WTC11 (cell line): ENCODE data around the gene SESN2. TPM values are rescaled to one million over a fixed set of nuclear protein-coding genes. Genes with fewer than 3 reads are reported as not detected.

Experiments
- ATAC-seq: fragments of 200-7000 bp; cut with Tn5 transposase; 2 replicates; pipeline ENCODE4 v1.10.0; 2021; ENCODE audit warnings: mild to moderate bottlenecking, moderate library complexity
- Bru-seq: library from RNA; stranded (reverse); fragments of 400-500 nt; gene quantifications from one replicate; lab custom pipeline; 2021; lab: Mats Ljungman, UMichigan
- CTCF ChIA-PET: fragments of 300-600 bp; sonication (Branson Sonifier 250); formaldehyde crosslinking; loops from one replicate; lab custom pipeline; 2021; ENCODE audit warnings: antibody characterized with exemption; lab: Charles Lee
- POLR2A ChIA-PET: fragments of 350-600 bp; sonication (Branson Sonifier 250); formaldehyde crosslinking; loops from one replicate; lab custom pipeline; 2021; ENCODE audit warnings: antibody characterized with exemption; lab: Charles Lee
- DNase-seq: peaks from one replicate; pipeline ENCODE4 v3.0.0; 2021; ENCODE audit warnings: low spot score
- H3K27ac Mint-ChIP-seq: 2 replicates; pipeline ENCODE4 v1.8.0; 2021; ENCODE audit warnings: mixed read lengths
- H3K27me3 Mint-ChIP-seq: 2 replicates; pipeline ENCODE4 v1.8.0; 2021; ENCODE audit warnings: low read depth, mild to moderate bottlenecking, moderate library complexity, mixed read lengths
- H3K36me3 Mint-ChIP-seq: 2 replicates; pipeline ENCODE4 v1.8.0; 2021; ENCODE audit warnings: mixed read lengths
- H3K4me1 Mint-ChIP-seq: 2 replicates; pipeline ENCODE4 v1.8.0; 2022; ENCODE audit warnings: mixed read lengths
- H3K4me3 Mint-ChIP-seq: 2 replicates; pipeline ENCODE4 v1.8.0; 2021; ENCODE audit warnings: mild to moderate bottlenecking, moderate library complexity, mixed read lengths
- H3K9me3 Mint-ChIP-seq: 2 replicates; pipeline ENCODE4 v1.8.0; 2021; ENCODE audit warnings: mixed read lengths
- AR ChIP-seq: fragments of 250-450 bp; sonication (Bioruptor Pico); IDR thresholded peaks from 2 replicates; pipeline ENCODE4 v1.9.0; 2021; ENCODE audit warnings: mild to moderate bottlenecking
- ARID4B ChIP-seq: sonication (generic); formaldehyde crosslinking; IDR thresholded peaks from 2 replicates; pipeline ENCODE4 v1.8.0; 2023; ENCODE audit warnings: missing genetic modification reagents, mild to moderate bottlenecking, borderline replicate concordance
- ELF4 ChIP-seq: sonication (generic); formaldehyde crosslinking; IDR thresholded peaks from 2 replicates; pipeline ENCODE4 v1.8.1; 2022; ENCODE audit warnings: low read depth, mild to moderate bottlenecking, moderate library complexity, missing genetic modification reagents
- FOXK1 ChIP-seq: sonication (generic); formaldehyde crosslinking; IDR thresholded peaks from 2 replicates; pipeline ENCODE4 v1.8.0; 2022; ENCODE audit warnings: mild to moderate bottlenecking, moderate library complexity, missing genetic modification reagents
- FOXP1 ChIP-seq: sonication (generic); formaldehyde crosslinking; IDR thresholded peaks from 2 replicates; pipeline ENCODE4 v1.8.0; 2022; ENCODE audit warnings: missing genetic modification reagents, mild to moderate bottlenecking, moderate library complexity, borderline replicate concordance
- FOXP4 ChIP-seq: sonication (generic); formaldehyde crosslinking; IDR thresholded peaks from 2 replicates; pipeline ENCODE4 v1.8.0; 2022; ENCODE audit warnings: mild to moderate bottlenecking, missing genetic modification reagents
- MXD4 ChIP-seq: fragments of 250-450 bp; sonication (Bioruptor Pico); IDR thresholded peaks from 2 replicates; pipeline ENCODE4 v1.8.0; 2021; ENCODE audit warnings: mild to moderate bottlenecking, moderate library complexity, borderline replicate concordance
- MYBL2 ChIP-seq: sonication (generic); formaldehyde crosslinking; IDR thresholded peaks from 2 replicates; pipeline ENCODE4 v1.8.1; 2023; ENCODE audit warnings: mild to moderate bottlenecking, moderate library complexity, missing genetic modification reagents
- NFE2L1 ChIP-seq: sonication (generic); formaldehyde crosslinking; IDR thresholded peaks from 2 replicates; pipeline ENCODE4 v1.8.1; 2023; ENCODE audit warnings: missing genetic modification reagents
- TCF7 ChIP-seq: sonication (generic); formaldehyde crosslinking; IDR thresholded peaks from 2 replicates; pipeline ENCODE4 v1.8.0; 2022; ENCODE audit warnings: mild to moderate bottlenecking, low read depth, missing genetic modification reagents, moderate library complexity
- TEAD1 ChIP-seq: sonication (generic); formaldehyde crosslinking; IDR thresholded peaks from 2 replicates; pipeline ENCODE4 v1.8.0; 2022; ENCODE audit warnings: mild to moderate bottlenecking, missing genetic modification reagents
- USF1 ChIP-seq: sonication (generic); formaldehyde crosslinking; IDR thresholded peaks from 2 replicates; pipeline ENCODE4 v1.8.0; 2022; ENCODE audit warnings: mild to moderate bottlenecking, missing genetic modification reagents
- ZNF121 ChIP-seq: sonication (generic); formaldehyde crosslinking; IDR thresholded peaks from 2 replicates; pipeline ENCODE4 v1.8.0; 2023; ENCODE audit warnings: missing genetic modification reagents
- ZNF219 ChIP-seq: sonication (generic); formaldehyde crosslinking; IDR thresholded peaks from 2 replicates; pipeline ENCODE4 v1.8.0; 2023; ENCODE audit warnings: missing genetic modification reagents, mild to moderate bottlenecking, borderline replicate concordance
- ZNF512 ChIP-seq: sonication (generic); formaldehyde crosslinking; IDR thresholded peaks from 2 replicates; pipeline ENCODE4 v1.8.1; 2022; ENCODE audit warnings: missing genetic modification reagents, borderline replicate concordance
- long read RNA-seq, 3 experiments: library from RNA in 1 of 3; library from capped mRNA in 1 of 3; library from polyadenylated mRNA in 1 of 3; unstranded in 2 of 3; stranded (forward) in 1 of 3; transcript quantifications; one replicate each; pipeline ENCODE4 v2.0.0, GENCODE V29; 2021
- total RNA-seq: library from RNA; stranded (reverse); gene quantifications from 3 replicates; pipeline ENCODE4 v1.2.3, GENCODE V29; 2021
- TF ChIP-seq, protein P1 (sequence below): sonication (generic); formaldehyde crosslinking; conservative IDR thresholded peaks from 2 replicates; pipeline ENCODE4 v1.8.1; 2023; ENCODE audit warnings: mild to moderate bottlenecking, low read depth, missing genetic modification reagents, moderate library complexity
- TF ChIP-seq, protein P2 (sequence below): sonication (generic); formaldehyde crosslinking; IDR thresholded peaks from 2 replicates; pipeline ENCODE4 v1.8.1; 2022; ENCODE audit warnings: low read depth, mild to moderate bottlenecking, moderate library complexity, missing genetic modification reagents, borderline replicate concordance

The SESN2 gene
- 22.3 to 38.1 TPM (median 23.3 TPM) in 3 replicates for total RNA-seq
- percentile 83 among the genes with signal in this experiment for Bru-seq, nascent RNA
- long read RNA-seq, experiment 1, transcript SESN2-201 (10 exons, 3,453 nt): major isoform, 93 of 118 reads
- long read RNA-seq, experiment 1, partial matches to known transcripts: 6 of 118 reads
- long read RNA-seq, experiment 1, other reads (novel, unspliced or antisense): 19 of 118 reads
- long read RNA-seq, experiment 2, transcript SESN2-201 (10 exons, 3,453 nt): major isoform, 12 of 28 reads
- long read RNA-seq, experiment 2, partial matches to known transcripts: 11 of 28 reads
- long read RNA-seq, experiment 2, other reads (novel, unspliced or antisense): 5 of 28 reads
- long read RNA-seq, experiment 3, transcript SESN2-201 (10 exons, 3,453 nt): major isoform, 5 of 5 reads
- long read RNA-seq, experiment 3, partial matches to known transcripts: 0 of 5 reads
- long read RNA-seq, experiment 3, other reads (novel, unspliced or antisense): 0 of 5 reads

DNA sequence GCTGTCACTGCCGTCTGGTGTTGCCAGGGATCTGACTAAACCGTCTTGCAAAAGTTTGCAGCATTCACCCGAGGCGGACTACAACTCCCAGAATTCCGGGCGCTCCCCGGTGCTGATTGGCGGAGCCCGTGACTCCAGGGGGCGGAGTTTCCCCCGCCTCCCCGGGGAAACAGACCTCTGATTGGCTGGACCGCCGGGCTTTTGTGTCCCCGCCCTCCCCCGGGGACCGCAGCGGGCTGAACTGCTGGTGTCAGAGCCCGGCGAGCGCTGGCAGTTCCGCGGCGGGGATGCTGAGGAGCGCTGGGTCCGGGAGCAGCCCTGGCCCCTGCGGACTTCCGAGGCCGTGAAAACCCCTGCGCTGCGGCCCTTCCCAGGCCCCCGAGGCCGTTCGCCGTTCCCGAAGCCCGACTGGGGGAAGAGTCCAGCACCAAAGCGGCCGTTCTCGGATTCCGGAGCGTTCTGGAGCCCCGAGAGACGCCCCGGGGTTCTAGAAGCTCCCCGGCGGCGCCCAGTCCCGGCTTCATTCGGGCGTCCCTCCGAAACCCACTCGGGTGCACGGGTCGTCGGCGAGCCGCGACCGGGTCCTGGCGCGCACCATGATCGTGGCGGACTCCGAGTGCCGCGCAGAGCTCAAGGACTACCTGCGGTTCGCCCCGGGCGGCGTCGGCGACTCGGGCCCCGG, at the start of gene SESN2:
Gene SESN2, plus strand, starts transcription at position 267 of the 682 bp plus-strand sequence. Its CDS starts 330 bp downstream, at position 597.
- H3K36me3 Mint-ChIP-seq: peaks cover 3% of the 10 kb centered on the region; the same call in 1 of the 2 replicates
- H3K27me3 Mint-ChIP-seq: no peaks in the 10 kb centered on the region; the same call in 1 of the 2 replicates
- peak within 1 kb of the TSS; percentile 79 for H3K4me3 Mint-ChIP-seq
- peak; percentile 86 for ATAC-seq
- peak within 1 kb of the TSS; percentile 49; the same call in 1 of the 2 replicates for H3K27ac Mint-ChIP-seq
- DNase-seq: peak; percentile 100
- peaks cover 33% of the 10 kb centered on the region for H3K4me1 Mint-ChIP-seq
- CTCF ChIA-PET: interaction anchor here (8.0 kb wide), 1 partner anchor 10 kb away, joined by 79 read pairs; no protein-coding TSS in a partner anchor
- H3K9me3 Mint-ChIP-seq: no peaks in the 10 kb centered on the region
- POLR2A ChIA-PET: interaction anchor here (0.6 to 2.8 kb wide), 5 partner anchors 11 to 322 kb away, joined by 3 to 20 read pairs (median 12); partner anchors contain the start of genes ATP5IF1 and MED18
- TF ChIP-seq TCF7 (CRISPR knock-in tag) (peak; percentile 90), MXD4 (CRISPR knock-in tag) (no peak), ARID4B (CRISPR knock-in tag) (peak; percentile 29; the same call in 1 of the 2 replicates), AR (CRISPR knock-in tag) (0 out of 2 replicates have a peak, but pooled peaks have one; percentile 53), ELF4 (0 out of 2 replicates have a peak, but pooled peaks have one; percentile 28), TEAD1 (CRISPR knock-in tag) (0 out of 2 replicates have a peak, but pooled peaks have one; percentile 29), FOXK1 (CRISPR knock-in tag) (peak; percentile 51; the same call in 1 of the 2 replicates), FOXP4 (CRISPR knock-in tag) (0 out of 2 replicates have a peak, but pooled peaks have one; percentile 37), FOXP1 (peak; percentile 93), ZNF512 (CRISPR knock-in tag) (0 out of 2 replicates have a peak, but pooled peaks have one; percentile 20), ZNF219 (no peak), NFE2L1 (CRISPR knock-in tag) (0 out of 2 replicates have a peak, but pooled peaks have one; percentile 30), USF1 (CRISPR knock-in tag) (peak; percentile 58; the same call in 1 of the 2 replicates), MYBL2 (CRISPR knock-in tag) (no peak; the same call in 1 of the 2 replicates), ZNF121 (CRISPR knock-in tag) (peak; percentile 90)
- TF ChIP-seq, protein P1, sequence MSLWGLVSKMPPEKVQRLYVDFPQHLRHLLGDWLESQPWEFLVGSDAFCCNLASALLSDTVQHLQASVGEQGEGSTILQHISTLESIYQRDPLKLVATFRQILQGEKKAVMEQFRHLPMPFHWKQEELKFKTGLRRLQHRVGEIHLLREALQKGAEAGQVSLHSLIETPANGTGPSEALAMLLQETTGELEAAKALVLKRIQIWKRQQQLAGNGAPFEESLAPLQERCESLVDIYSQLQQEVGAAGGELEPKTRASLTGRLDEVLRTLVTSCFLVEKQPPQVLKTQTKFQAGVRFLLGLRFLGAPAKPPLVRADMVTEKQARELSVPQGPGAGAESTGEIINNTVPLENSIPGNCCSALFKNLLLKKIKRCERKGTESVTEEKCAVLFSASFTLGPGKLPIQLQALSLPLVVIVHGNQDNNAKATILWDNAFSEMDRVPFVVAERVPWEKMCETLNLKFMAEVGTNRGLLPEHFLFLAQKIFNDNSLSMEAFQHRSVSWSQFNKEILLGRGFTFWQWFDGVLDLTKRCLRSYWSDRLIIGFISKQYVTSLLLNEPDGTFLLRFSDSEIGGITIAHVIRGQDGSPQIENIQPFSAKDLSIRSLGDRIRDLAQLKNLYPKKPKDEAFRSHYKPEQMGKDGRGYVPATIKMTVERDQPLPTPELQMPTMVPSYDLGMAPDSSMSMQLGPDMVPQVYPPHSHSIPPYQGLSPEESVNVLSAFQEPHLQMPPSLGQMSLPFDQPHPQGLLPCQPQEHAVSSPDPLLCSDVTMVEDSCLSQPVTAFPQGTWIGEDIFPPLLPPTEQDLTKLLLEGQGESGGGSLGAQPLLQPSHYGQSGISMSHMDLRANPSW (CRISPR knock-in tag): no peak
- TF ChIP-seq, protein P2, sequence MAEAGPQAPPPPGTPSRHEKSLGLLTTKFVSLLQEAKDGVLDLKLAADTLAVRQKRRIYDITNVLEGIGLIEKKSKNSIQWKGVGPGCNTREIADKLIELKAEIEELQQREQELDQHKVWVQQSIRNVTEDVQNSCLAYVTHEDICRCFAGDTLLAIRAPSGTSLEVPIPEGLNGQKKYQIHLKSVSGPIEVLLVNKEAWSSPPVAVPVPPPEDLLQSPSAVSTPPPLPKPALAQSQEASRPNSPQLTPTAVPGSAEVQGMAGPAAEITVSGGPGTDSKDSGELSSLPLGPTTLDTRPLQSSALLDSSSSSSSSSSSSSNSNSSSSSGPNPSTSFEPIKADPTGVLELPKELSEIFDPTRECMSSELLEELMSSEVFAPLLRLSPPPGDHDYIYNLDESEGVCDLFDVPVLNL (CRISPR knock-in tag): peak; percentile 86
